BE2C (cell line): ENCODE results near the gene NPTXR.
"Not testable (repeated sequence)": the region's sequence is repeated elsewhere in the genome, so short reads cannot be mapped to it uniquely, and the experiment has no call there.

Experiments
- DNase-seq: peaks from one replicate; pipeline ENCODE4 v3.0.0-alpha.2; 2020
- H3K27me3 ChIP-seq: fragments of 250-450 bp; sonication (Bioruptor Pico); 2 replicates; pipeline ENCODE4 v1.5.1; 2020; ENCODE audit warnings: mild to moderate bottlenecking
- H3K36me3 ChIP-seq: fragments of 250-450 bp; sonication (Bioruptor Pico); 2 replicates; pipeline ENCODE4 v1.5.1; 2020; ENCODE audit warnings: mild to moderate bottlenecking
- H3K4me1 ChIP-seq: fragments of 250-450 bp; sonication (Bioruptor Pico); 2 replicates; pipeline ENCODE4 v1.5.1; 2020
- H3K4me3 ChIP-seq: 2 replicates; pipeline ENCODE4 v1.5.1; 2011; ENCODE audit warnings: low read depth, low read length
- H3K9me3 ChIP-seq: fragments of 250-450 bp; sonication (Bioruptor Pico); 2 replicates; pipeline ENCODE4 v1.5.1; 2020
- CTCF ChIP-seq: IDR thresholded peaks from 2 replicates; pipeline ENCODE4 v1.5.1; 2012; ENCODE audit warnings: mild to moderate bottlenecking, low read depth, low read length

NPTXR gene

GRCh38 chr22:38860283-38861169 is 16.7 kb upstream of the NPTXR start:
- Histone ChIP-seq H3K27me3 (no peaks in the 10 kb centered on the region), H3K4me1 (peaks cover 23% of the 10 kb centered on the region), H3K9me3 (no peaks in the 10 kb centered on the region), H3K36me3 (peaks cover 15% of the 10 kb centered on the region), H3K4me3 (no peak overlapping the region)
- no peak for TF ChIP-seq CTCF
- peak; percentile 42 for DNase-seq

- no peak for TF ChIP-seq CTCF
- Histone ChIP-seq H3K9me3 (no peaks in the 10 kb centered on the region), H3K4me1 (peaks cover 15% of the 10 kb centered on the region)
These were observed 15.9 kb upstream of the NPTXR start for GRCh38 chr22:38859581-38860282.

GRCh38 chr22:38858492-38858891 is 14.7 kb upstream of the NPTXR start:
- Histone ChIP-seq H3K36me3 (peaks cover 5% of the 10 kb centered on the region; the same call in 1 of the 2 replicates), H3K9me3 (no peaks in the 10 kb centered on the region), H3K4me1 (peaks cover 10% of the 10 kb centered on the region), H3K27me3 (no peaks in the 10 kb centered on the region), H3K4me3 (no peak overlapping the region)
- no peak for DNase-seq
- no peak for TF ChIP-seq CTCF

More at GRCh38 chr22:38859581-38860282, 15.9 kb upstream of the NPTXR start:
- DNase-seq = no peak
- H3K36me3 ChIP-seq = peaks cover 7% of the 10 kb centered on the region
- no peak overlapping the region for H3K4me3 ChIP-seq
- no peaks in the 10 kb centered on the region for H3K27me3 ChIP-seq

DNA sequence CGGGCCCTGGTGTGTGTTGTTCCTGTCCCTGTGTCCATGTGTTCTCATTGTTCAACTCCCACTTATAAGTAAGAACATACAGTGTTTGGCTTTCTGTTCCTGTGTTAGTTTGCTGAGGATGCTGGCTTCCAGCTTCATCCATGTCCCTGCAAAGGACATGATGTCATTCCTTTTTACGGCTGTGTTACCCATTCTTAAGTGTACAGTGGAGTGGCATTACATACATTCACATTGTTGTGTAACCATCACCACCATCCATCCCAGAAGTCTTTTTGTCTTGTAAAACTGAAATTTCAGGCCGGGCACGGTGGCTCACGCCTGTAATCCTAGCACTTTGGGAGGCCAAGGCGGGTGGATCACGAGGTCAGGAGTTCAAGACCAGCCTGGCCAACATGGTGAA is 10.6 kb upstream of the NPTXR start:
- H3K36me3 ChIP-seq, H3K4me3 ChIP-seq, H3K27me3 ChIP-seq, DNase-seq, H3K9me3 ChIP-seq: not testable (repeated sequence)
- H3K4me1 ChIP-seq = peaks cover 10% of the 10 kb centered on the region; the same call in 1 of the 2 replicates

DNA sequence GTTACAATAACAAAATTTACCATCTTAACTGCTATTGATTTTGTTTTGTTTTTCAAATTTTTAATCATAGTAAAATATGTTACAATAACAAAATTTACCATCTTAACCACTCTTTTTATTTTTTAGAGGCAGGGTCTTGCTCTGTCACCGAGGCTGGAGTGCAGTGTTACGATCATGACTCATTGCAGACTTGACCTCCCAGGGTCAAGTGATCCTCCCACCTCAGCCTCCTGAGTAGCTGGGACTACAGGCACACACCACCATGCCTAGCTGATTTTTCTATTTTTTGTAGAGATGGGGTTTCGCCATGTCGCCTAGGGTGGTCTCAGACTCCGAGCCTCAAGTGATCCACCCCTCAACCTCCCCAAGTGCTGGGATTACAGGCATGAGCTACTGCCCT is 10.1 kb upstream of the NPTXR start:
- H3K4me1 ChIP-seq = peaks cover 10% of the 10 kb centered on the region; the same call in 1 of the 2 replicates
- not testable (repeated sequence) for H3K27me3 ChIP-seq, H3K4me3 ChIP-seq, DNase-seq, H3K9me3 ChIP-seq, H3K36me3 ChIP-seq

DNA sequence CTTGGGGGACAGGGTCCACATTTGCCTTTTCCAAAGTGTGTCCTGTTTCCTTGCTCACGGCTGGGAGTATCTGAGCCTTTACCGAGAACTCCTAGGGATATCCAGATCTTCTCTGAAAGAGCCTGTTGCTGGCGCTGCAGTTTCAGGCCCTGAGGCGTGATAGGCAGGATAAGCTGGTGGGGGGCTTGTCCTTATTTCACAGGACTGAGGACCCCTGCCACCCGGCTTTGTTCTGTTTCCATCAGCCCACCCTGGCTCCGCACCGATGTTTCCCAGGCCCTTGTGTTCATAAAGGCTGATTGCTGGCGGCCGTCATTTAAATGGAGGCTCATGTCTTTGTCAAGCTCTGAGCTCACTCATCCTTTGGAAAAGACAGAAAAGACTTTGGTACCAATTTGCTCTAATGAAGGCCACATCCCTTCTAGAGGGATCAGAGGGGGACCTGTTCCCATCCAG is 9.4 kb upstream of the NPTXR start:
- Histone ChIP-seq H3K27me3 (no peaks in the 10 kb centered on the region), H3K9me3 (no peaks in the 10 kb centered on the region), H3K4me1 (peaks cover 10% of the 10 kb centered on the region; the same call in 1 of the 2 replicates), H3K4me3 (no peak overlapping the region), H3K36me3 (no peaks in the 10 kb centered on the region)
- TF ChIP-seq CTCF = no peak
- DNase-seq = no peak

- Histone ChIP-seq H3K36me3 (no peaks in the 10 kb centered on the region), H3K4me1 (peaks cover 10% of the 10 kb centered on the region; the same call in 1 of the 2 replicates), H3K27me3 (no peaks in the 10 kb centered on the region), H3K4me3 (no peak overlapping the region), H3K9me3 (no peaks in the 10 kb centered on the region)
- TF ChIP-seq CTCF = no peak
- no peak for DNase-seq
These were observed 8.7 kb upstream of the NPTXR start for GRCh38 chr22:38852522-38852921.
